ENCODE data around the gene PNN. TPM values are rescaled to one million over a fixed set of nuclear protein-coding genes. Genes with fewer than 3 reads are reported as not detected.
A peak's percentile ranks its signal among the peaks of the same experiment; 100 is the strongest.
"Not testable (repeated sequence)": the region's sequence is repeated elsewhere in the genome, so short reads cannot be mapped to it uniquely, and the experiment has no call there.

PNN gene
- total RNA-seq, 1 experiment from 2014 or later, result 32.2 TPM

DNA sequence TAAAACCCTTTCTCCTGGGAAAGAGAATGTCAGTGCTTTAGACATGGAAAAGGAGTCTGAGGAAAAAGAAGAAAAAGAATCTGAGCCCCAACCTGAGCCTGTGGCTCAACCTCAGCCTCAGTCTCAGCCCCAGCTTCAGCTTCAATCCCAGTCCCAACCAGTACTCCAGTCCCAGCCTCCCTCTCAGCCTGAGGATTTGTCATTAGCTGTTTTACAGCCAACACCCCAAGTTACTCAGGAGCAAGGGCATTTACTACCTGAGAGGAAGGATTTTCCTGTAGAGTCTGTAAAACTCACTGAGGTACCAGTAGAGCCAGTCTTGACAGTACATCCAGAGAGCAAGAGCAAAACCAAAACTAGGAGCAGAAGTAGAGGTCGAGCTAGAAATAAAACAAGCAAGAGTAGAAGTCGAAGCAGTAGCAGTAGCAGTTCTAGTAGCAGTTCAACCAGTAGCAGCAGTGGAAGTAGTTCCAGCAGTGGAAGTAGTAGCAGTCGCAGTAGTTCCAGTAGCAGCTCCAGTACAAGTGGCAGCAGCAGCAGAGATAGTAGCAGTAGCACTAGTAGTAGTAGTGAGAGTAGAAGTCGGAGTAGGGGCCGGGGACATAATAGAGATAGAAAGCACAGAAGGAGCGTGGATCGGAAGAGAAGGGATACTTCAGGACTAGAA lies 6.1 kb downstream of the PNN start:
- no peak for DNase-seq (ENCODE audit: low read depth)

DNA sequence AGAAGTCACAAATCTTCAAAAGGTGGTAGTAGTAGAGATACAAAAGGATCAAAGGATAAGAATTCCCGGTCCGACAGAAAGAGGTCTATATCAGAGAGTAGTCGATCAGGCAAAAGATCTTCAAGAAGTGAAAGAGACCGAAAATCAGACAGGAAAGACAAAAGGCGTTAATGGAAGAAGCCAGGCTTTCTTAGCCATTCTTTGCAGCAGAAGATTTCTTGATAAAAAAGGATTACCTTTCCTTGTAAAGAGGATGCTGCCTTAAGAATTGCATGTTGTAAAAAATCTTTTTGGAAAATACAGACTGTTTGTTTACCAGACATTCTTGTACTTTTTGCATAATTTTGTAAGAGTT lies 6.6 kb downstream of the PNN start:
- no peak for DNase-seq (ENCODE audit: low read depth)

- no peak for DNase-seq (ENCODE audit: low read depth)
Measured at GRCh38 chr14:39182770-39183684, 8.0 kb downstream of the PNN start.

DNA sequence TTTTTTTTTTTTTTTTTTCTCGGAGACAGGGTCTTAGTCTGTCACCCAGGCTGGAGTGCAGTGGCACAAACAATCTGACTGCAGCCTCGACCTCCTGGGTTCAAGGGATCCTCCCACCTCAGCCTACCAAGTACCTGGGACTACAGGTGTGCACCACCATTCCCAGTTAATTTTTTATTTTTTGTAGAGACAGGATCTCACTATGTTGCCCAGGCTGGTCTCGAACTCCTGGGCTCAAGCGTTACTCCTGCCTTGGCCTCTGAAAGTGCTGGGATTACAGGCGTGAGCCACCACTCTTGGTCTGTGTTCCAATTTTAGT lies 8.6 kb downstream of the PNN start:
- DNase-seq (ENCODE audit: low read depth), result not testable (repeated sequence)

- no peak for DNase-seq (ENCODE audit: low read depth)
Measured at GRCh38 chr14:39184628-39185255, 9.7 kb downstream of the PNN start.

- DNase-seq (ENCODE audit: low read depth), result no peak
Measured at GRCh38 chr14:39185256-39186049, 10.4 kb downstream of the PNN start.

GRCh38 chr14:39186941-39187525 lies 12.0 kb downstream of the PNN start:
- no peak for DNase-seq (ENCODE audit: low read depth)

DNA sequence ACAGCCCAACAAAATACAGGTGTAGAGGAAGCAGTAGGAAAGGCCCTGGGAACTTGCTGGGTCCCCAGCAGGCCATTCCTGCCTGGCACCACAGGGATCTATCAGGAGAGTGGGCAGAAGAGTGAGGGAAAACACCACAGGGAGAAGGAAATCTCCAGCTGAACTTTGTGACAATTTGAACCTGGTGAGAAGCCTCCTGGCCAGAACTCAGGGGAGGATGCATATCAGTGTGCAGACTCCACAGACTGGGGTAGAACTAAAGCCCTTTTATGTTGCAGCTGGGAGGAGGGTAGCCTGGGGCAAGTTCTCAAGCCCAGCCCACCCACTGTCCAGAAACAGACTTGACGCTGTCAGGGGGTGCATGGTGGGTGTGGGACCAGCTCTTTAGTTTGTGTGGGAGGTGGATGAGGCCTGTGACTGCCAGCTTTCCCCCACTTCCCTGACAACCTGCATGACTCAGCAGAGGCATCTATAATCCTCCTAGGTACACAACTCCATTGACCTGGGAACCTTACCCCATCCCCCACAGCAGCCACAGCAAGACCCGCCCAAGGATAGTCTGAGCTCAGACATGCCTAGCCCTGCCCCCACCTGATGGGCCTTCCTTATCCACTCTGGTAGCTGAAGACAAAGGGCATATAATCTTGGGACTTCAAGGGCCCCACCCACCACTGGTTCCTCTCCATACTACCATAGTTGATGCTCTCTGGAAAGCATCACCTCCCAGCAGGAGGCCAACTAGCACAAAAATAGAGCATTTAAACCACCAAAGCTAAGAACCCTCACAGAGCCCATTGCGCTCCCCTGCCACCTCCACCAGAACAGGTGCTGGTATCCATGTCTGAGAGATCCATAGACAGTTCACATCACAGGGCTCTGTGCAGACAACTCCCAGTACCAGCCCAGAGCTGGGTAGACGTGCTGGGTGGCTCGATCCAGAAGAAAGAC lies 28.9 kb downstream of the PNN start:
- DNase-seq (ENCODE audit: low read depth), result no peak

DNA sequence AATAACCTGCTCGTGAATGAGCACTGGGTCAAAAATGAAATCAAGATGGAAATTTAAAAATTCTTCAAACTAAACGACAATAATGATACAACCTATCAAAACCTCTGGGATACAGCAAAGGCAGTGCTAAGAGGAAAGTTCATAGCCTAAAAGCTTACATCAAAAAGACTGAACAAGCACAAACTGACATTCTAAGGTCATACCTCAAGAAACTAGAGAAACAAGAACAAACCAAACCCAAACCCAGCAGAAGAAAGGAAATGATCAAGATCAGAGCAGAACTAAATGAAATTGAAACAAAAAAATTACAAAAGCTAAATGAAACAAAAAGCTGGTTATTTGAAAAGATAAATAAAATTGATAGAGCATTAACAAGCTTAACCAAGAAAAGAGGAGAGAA lies 32.4 kb downstream of the PNN start:
- DNase-seq (ENCODE audit: low read depth), result not testable (repeated sequence)

GRCh38 chr14:39211109-39211741 lies 36.2 kb downstream of the PNN start:
- DNase-seq (ENCODE audit: low read depth), result no peak

DNA sequence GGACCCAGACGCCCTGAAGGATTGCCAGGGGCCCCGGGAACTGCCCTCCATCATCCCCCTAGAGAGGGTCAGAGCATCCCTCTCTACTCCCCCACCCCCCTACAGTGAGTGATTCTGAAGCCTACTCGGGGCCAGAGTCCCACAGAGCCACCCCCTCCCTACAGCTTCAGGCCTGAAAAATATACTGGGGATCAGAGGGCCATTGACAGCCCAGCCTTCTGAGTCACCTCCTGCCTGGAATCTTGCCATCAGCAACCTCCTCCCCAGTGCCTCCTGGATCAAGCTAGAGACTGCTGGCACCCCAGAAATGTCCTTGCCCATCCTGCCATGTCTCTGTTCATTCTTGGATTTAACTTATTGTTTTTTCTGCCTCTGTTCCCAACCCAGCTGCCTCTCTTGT lies 37.0 kb downstream of the PNN start:
- no peak for DNase-seq (ENCODE audit: low read depth)

DNA sequence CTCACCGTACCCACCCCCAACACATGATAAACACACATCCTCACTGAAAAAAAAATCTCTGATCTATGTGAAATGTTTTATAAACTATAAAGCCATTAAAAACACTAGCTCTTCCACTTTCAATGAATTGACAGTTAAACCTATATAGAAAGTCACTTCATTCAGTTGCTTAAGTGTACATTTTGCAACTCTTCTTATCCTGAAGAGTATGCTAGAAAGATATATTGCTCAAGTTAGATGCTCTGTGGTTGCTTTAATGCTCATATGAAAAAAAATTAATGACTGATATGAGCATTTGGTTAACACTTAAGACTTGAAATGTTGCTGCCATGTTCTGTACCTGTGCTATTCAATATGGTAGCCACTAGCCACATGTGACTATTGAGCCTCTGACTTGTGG lies 37.6 kb downstream of the PNN start:
- no peak for DNase-seq (ENCODE audit: low read depth)

DNA sequence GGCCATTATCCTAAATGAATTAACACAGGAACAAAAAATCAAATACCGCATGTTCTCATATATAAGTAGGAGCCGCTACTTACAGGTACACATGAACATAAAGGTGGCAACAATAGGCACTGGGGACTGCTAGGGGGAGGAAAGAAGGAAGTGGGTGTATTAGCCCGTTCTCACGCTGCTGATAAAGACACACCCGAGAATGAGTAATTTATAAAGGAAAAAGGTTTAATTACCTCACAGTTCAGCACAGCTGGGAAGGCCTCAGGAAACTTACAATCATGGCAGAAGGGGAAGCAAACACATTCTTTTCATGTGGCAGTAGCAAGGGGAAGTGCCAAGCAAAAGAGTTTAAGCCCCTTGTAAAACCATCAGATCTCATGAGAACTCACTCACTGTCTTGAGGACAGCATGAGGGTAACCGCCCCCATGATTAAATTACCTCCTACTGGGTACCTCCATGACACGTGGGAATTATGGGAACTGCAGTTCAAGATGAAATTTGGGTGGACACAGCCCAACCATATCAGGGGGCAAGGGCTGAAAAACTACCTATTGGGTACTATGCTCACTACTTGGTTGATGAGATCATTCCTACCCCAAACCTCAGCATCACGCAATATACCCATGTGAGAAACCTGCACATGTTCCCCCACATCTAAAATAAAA lies 42.3 kb downstream of the PNN start:
- DNase-seq (ENCODE audit: low read depth), result no peak

GRCh38 chr14:39218171-39218769 lies 43.2 kb downstream of the PNN start:
- DNase-seq (ENCODE audit: low read depth), result no peak

- peak; percentile 27 for DNase-seq (ENCODE audit: low read depth)
Measured at GRCh38 chr14:39219075-39219499, 44.0 kb downstream of the PNN start.

DNA sequence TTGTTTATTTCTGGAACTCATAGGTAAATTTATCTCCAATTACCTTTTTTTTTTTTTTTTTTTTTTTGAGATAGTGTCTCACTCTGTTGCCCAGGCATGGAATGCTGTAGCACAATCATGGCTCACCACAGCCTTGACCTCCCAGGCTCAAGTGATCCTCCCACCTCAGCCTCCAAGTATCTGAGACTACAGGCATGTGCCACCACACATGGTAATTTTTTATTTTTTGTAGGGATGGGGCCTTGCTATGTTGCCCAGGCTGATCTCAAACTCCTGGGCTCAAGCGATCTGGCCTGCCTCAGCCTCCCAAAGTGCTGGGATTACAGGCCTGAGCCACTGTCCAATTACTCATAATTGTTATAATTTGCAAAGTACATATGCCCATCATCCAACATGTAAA lies 45.4 kb downstream of the PNN start:
- DNase-seq (ENCODE audit: low read depth), result not testable (repeated sequence)

DNA sequence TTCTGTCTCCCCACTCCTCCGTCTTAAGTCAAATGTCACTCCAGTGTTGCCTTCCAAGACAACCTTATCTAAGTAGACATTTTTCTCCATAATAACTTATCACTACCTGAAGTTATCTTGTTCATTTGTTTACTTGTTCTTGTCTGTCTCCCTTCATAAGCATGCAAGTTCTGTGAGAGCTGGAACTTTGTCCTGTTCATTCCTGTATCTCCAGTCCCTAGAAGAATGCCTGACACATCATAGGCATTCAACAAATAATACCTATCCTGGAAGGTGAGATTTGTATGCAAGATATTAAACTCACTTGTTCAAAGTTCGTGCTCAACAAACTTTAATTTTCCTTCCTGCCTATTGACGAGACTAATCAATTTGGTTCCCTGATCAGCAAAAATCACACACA lies 53.0 kb downstream of the PNN start:
- no peak for DNase-seq (ENCODE audit: low read depth)

DNA sequence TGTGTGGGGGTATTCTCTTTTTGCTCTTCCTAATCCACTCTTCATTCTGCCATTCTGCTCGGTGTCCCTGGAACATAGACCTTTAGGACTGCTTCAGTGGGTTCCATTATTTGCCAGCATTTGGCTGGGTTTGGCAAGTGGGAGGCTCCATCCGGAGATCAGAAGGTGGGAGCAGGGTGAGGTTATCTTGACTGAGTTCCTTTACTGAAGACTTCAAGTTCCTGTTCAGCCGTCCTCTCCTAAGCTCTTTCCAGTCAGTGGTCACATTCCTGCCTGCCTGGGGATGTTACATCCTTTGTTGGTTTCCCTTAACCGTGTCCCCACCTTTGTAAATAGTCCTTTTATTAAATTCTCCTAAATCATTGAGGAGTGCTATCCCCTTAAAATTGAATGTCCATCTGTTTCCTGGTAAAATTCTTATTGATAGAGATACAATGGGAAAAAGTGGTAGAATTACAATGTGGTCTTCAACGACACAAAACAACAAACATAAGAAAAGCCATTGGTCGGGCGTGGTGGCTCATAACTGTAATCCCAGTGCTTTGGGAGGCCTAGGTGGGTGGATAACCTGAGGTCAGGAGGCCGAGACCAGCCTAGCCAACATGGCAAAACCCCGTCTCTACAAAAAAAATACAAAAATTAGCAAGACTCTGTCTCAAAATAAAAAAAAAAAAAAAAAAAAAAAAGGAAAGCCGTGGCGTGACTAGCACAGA lies 53.6 kb downstream of the PNN start:
- no peak for DNase-seq (ENCODE audit: low read depth)
